Endothelial cell of umbilical vein (primary cell): ENCODE data around the gene AKAP13.

Experiments used
- POLR2AphosphoS5 ChIP-seq: IDR thresholded peaks from 2 replicates; pipeline ENCODE4 v1.6.1; 2012; ENCODE audit warnings: low read depth, mild to moderate bottlenecking, control low read depth, low read length, moderate library complexity; ENCODE audit not compliant: insufficient read depth
- TF ChIP-seq, protein P1 (sequence below): IDR thresholded peaks from 2 replicates; pipeline ENCODE4 v1.6.1; 2011; ENCODE audit not compliant: insufficient read depth, insufficient read length
- TF ChIP-seq, protein P2 (sequence below), 2 donors: IDR thresholded peaks; 1 replicate in 1 of 2; 2 replicates in 1 of 2; pipeline ENCODE4 v1.5.1; 2011; ENCODE audit warnings: low read length in 2 of 2, mild to moderate bottlenecking in 2 of 2, moderate library complexity in 2 of 2, control low read depth in 1 of 2, inconsistent platforms in 1 of 2, low read depth in 1 of 2; ENCODE audit not compliant: insufficient read depth in 1 of 2; ENCODE audit errors: extremely low read depth in 1 of 2

DNA sequence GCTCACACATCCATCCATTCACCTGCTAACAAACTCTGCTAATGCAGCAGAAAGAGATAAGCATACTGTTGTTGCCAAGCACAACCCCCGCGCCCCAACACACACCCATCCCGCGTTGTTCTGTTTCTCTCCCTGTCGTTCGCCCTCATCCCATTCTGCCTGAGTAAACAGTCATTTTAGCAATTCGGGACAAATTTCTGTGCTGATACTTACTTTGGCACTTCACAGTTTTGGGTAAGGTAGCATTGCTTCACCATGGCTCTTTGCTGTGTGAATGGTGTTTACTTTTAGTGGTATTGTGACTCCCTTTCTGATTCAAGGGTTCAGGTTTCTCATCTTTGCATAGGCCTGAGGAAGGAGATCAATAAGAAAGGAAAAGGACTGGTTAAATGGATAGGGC, 149.7 kb downstream of the AKAP13 start:
- TF ChIP-seq, protein P1, sequence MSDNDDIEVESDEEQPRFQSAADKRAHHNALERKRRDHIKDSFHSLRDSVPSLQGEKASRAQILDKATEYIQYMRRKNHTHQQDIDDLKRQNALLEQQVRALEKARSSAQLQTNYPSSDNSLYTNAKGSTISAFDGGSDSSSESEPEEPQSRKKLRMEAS, result no peak
- no peak for TF ChIP-seq POLR2AphosphoS5
- TF ChIP-seq, protein P2, sequence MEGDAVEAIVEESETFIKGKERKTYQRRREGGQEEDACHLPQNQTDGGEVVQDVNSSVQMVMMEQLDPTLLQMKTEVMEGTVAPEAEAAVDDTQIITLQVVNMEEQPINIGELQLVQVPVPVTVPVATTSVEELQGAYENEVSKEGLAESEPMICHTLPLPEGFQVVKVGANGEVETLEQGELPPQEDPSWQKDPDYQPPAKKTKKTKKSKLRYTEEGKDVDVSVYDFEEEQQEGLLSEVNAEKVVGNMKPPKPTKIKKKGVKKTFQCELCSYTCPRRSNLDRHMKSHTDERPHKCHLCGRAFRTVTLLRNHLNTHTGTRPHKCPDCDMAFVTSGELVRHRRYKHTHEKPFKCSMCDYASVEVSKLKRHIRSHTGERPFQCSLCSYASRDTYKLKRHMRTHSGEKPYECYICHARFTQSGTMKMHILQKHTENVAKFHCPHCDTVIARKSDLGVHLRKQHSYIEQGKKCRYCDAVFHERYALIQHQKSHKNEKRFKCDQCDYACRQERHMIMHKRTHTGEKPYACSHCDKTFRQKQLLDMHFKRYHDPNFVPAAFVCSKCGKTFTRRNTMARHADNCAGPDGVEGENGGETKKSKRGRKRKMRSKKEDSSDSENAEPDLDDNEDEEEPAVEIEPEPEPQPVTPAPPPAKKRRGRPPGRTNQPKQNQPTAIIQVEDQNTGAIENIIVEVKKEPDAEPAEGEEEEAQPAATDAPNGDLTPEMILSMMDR (IDR thresholded peaks at IDR 0.05; ENCODE audit: extremely low read depth in 1 of 2, insufficient read depth in 1 of 2, low read depth in 1 of 2, low read length in 2 of 2), result no peak
